ENCODE results near the gene PLIN4. TPM values are rescaled to one million over a fixed set of nuclear protein-coding genes. Genes with fewer than 3 reads are reported as not detected.

PLIN4 gene
- total RNA-seq, 1 experiment from 2014 or later, result 2.3 TPM

GRCh38 chr19:4519172-4519496 is 848 bp upstream of the PLIN4 start (continued):
- TF ChIP-seq, protein P1, sequence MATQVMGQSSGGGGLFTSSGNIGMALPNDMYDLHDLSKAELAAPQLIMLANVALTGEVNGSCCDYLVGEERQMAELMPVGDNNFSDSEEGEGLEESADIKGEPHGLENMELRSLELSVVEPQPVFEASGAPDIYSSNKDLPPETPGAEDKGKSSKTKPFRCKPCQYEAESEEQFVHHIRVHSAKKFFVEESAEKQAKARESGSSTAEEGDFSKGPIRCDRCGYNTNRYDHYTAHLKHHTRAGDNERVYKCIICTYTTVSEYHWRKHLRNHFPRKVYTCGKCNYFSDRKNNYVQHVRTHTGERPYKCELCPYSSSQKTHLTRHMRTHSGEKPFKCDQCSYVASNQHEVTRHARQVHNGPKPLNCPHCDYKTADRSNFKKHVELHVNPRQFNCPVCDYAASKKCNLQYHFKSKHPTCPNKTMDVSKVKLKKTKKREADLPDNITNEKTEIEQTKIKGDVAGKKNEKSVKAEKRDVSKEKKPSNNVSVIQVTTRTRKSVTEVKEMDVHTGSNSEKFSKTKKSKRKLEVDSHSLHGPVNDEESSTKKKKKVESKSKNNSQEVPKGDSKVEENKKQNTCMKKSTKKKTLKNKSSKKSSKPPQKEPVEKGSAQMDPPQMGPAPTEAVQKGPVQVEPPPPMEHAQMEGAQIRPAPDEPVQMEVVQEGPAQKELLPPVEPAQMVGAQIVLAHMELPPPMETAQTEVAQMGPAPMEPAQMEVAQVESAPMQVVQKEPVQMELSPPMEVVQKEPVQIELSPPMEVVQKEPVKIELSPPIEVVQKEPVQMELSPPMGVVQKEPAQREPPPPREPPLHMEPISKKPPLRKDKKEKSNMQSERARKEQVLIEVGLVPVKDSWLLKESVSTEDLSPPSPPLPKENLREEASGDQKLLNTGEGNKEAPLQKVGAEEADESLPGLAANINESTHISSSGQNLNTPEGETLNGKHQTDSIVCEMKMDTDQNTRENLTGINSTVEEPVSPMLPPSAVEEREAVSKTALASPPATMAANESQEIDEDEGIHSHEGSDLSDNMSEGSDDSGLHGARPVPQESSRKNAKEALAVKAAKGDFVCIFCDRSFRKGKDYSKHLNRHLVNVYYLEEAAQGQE (IDR thresholded peaks at IDR 0.05; ENCODE audit: low read depth), result no peak

- TF ChIP-seq SIN3A (IDR thresholded peaks at IDR 0.05; ENCODE audit: low read depth) (no peak), EGR1 (IDR thresholded peaks at IDR 0.05; ENCODE audit: low read depth) (no peak), YY1 (IDR thresholded peaks at IDR 0.05; ENCODE audit: extremely low read depth, insufficient replicate concordance, low read depth, low read length) (no peak), ZNF274 (IDR thresholded peaks at IDR 0.05; ENCODE audit: low read depth, low read length) (no peak), JUND (IDR thresholded peaks at IDR 0.05) (no peak), POLR2AphosphoS5 (IDR thresholded peaks at IDR 0.05; ENCODE audit: low read depth, low read length) (no peak), SRF (IDR thresholded peaks at IDR 0.05; ENCODE audit: low read depth) (no peak), RAD21 (IDR thresholded peaks at IDR 0.05; ENCODE audit: low read depth) (no peak)
- Histone ChIP-seq H3K9me2 (ENCODE audit: insufficient read depth) (no peaks in the 10 kb centered on the region), H3K4me2 (ENCODE audit: low read length) (no peak overlapping the region), H3K27ac (ENCODE audit: low read depth, low read length) (no peak overlapping the region), H3K27me3 (ENCODE audit: insufficient read depth, low read length) (no peaks in the 10 kb centered on the region), H3K9me3 (ENCODE audit: control insufficient read depth in 1 of 2, insufficient read depth in 1 of 2, low read depth in 1 of 2, low read length in 2 of 2) (no peaks in the 10 kb centered on the region), H3K36me3 (ENCODE audit: control insufficient read depth in 1 of 2, insufficient read depth in 2 of 2, low read length in 2 of 2) (no peaks in the 10 kb centered on the region), H2AFZ (ENCODE audit: low read depth, low read length, poor library complexity, severe bottlenecking) (no peak overlapping the region), H4K20me1 (ENCODE audit: insufficient read depth) (no peaks in the 10 kb centered on the region), H3K4me3 (replicated peaks in 1 of 2; ENCODE audit: low read depth in 1 of 2, low read length in 2 of 2) (no peak overlapping the region), H3K79me2 (ENCODE audit: insufficient read depth, low read length) (no peaks in the 10 kb centered on the region), H3K9ac (ENCODE audit: low read length) (no peak overlapping the region), H3K4me1 (ENCODE audit: control insufficient read depth in 1 of 2, insufficient read depth in 2 of 2, low read length in 2 of 2) (peaks cover 0 to 7% of the 10 kb centered on the region in 2 experiments; a peak in 1 of 4 replicates)
- DNase-seq (ENCODE audit: low read depth, low spot score) (no peak), ATAC-seq (no peak)
- RAD21 ChIA-PET (ENCODE audit: low non-redundant PET in 1 of 2, low total read pairs in 2 of 2, uncharacterized antibody in 2 of 2, unreplicated experiment in 2 of 2), result no interaction called here
- CTCF ChIA-PET, result no interaction called here
- BruUV-seq (replicated peaks), result no TSS peak
- POLR2A ChIA-PET, result no interaction called here
- intact Hi-C loops (cut with micrococcal nuclease), result no loop called here
These were observed 732 bp downstream of the PLIN4 start for GRCh38 chr19:4517451-4518057.
